ENCODE results near the gene SPNS3.

Gene SPNS3

GRCh38 chr17:4450710-4451316 lies 17.1 kb downstream of the SPNS3 start:
- no peak for DNase-seq (ENCODE audit: low spot score)
- TF ChIP-seq CTCF (IDR thresholded peaks at IDR 0.05; ENCODE audit: extremely low read depth, missing control alignments) = no peak

- DNase-seq (ENCODE audit: low spot score) = no peak
- no peak for TF ChIP-seq CTCF (IDR thresholded peaks at IDR 0.05; ENCODE audit: extremely low read depth, missing control alignments)
Measured at GRCh38 chr17:4453812-4454591, 20.3 kb downstream of the SPNS3 start.

GRCh38 chr17:4460661-4461060 lies 26.9 kb downstream of the SPNS3 start:
- DNase-seq (ENCODE audit: low spot score) = no peak
- TF ChIP-seq CTCF (IDR thresholded peaks at IDR 0.05; ENCODE audit: extremely low read depth, missing control alignments) = no peak

- DNase-seq (ENCODE audit: low spot score) = no peak
- TF ChIP-seq CTCF (IDR thresholded peaks at IDR 0.05; ENCODE audit: extremely low read depth, missing control alignments) = no peak
Measured at GRCh38 chr17:4463818-4464476, 30.2 kb downstream of the SPNS3 start.

- TF ChIP-seq CTCF (IDR thresholded peaks at IDR 0.05; ENCODE audit: extremely low read depth, missing control alignments) = no peak
Measured at GRCh38 chr17:4465786-4466185, 32.0 kb downstream of the SPNS3 start.

GRCh38 chr17:4467287-4467686 lies 33.5 kb downstream of the SPNS3 start:
- no peak for TF ChIP-seq CTCF (IDR thresholded peaks at IDR 0.05; ENCODE audit: extremely low read depth, missing control alignments)
- no peak for DNase-seq (ENCODE audit: low spot score)

More at GRCh38 chr17:4465786-4466185, 32.0 kb downstream of the SPNS3 start:
- DNase-seq (ENCODE audit: low spot score) = no peak

- DNase-seq (ENCODE audit: low spot score) = no peak
- TF ChIP-seq CTCF (IDR thresholded peaks at IDR 0.05; ENCODE audit: extremely low read depth, missing control alignments) = no peak
Measured at GRCh38 chr17:4469552-4469951, 35.8 kb downstream of the SPNS3 start.
